Measurements from ENCODE around the gene SCP2D1.

- TF ChIP-seq ESRRA (IDR thresholded peaks at IDR 0.05; ENCODE audit: borderline replicate concordance, low read length) = no peak
- TF ChIP-seq, protein P1, sequence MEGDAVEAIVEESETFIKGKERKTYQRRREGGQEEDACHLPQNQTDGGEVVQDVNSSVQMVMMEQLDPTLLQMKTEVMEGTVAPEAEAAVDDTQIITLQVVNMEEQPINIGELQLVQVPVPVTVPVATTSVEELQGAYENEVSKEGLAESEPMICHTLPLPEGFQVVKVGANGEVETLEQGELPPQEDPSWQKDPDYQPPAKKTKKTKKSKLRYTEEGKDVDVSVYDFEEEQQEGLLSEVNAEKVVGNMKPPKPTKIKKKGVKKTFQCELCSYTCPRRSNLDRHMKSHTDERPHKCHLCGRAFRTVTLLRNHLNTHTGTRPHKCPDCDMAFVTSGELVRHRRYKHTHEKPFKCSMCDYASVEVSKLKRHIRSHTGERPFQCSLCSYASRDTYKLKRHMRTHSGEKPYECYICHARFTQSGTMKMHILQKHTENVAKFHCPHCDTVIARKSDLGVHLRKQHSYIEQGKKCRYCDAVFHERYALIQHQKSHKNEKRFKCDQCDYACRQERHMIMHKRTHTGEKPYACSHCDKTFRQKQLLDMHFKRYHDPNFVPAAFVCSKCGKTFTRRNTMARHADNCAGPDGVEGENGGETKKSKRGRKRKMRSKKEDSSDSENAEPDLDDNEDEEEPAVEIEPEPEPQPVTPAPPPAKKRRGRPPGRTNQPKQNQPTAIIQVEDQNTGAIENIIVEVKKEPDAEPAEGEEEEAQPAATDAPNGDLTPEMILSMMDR (IDR thresholded peaks at IDR 0.05) = no peak
- TF ChIP-seq EP300 (IDR thresholded peaks at IDR 0.05) = no peak
- no peak for TF ChIP-seq ZFP36 (IDR thresholded peaks at IDR 0.05; ENCODE audit: borderline replicate concordance, partially characterized antibody)
These were observed 22.8 kb upstream of the SCP2D1 start for GRCh38 chr20:18790787-18791186.

Measured in A549 (cell line).